ENCODE data around the gene PSMD11.

The PSMD11 gene

GRCh38 chr17:32528825-32529224 is 84.5 kb downstream of the PSMD11 start:
- Histone ChIP-seq H3K9me3 (ENCODE audit: insufficient read depth, low read length, severe bottlenecking) (no peaks in the 10 kb centered on the region), H4K20me1 (ENCODE audit: insufficient read depth, low read length) (no peaks in the 10 kb centered on the region), H2AFZ (ENCODE audit: low read depth, low read length) (no peak overlapping the region), H3K36me3 (ENCODE audit: insufficient read depth, low read length) (no peaks in the 10 kb centered on the region), H3K4me3 (ENCODE audit: low read depth in 1 of 2, low read length in 2 of 2) (no peak overlapping the region), H3K4me1 (ENCODE audit: insufficient read depth, low read length) (no peaks in the 10 kb centered on the region), H3K4me2 (ENCODE audit: insufficient read depth, low read length) (no peak overlapping the region), H3K79me2 (ENCODE audit: insufficient read depth, low read length) (no peaks in the 10 kb centered on the region), H3K27me3 (ENCODE audit: insufficient read depth, low read length, poor library complexity) (peaks cover 16% of the 10 kb centered on the region), H3K27ac (ENCODE audit: low read length) (no peak overlapping the region), H3K9ac (ENCODE audit: low read depth, low read length) (no peak overlapping the region)
- ATAC-seq (ENCODE audit: insufficient read depth, low read depth) (no peak), DNase-seq (no peak)
- TF ChIP-seq CTCF (IDR thresholded peaks at IDR 0.05; ENCODE audit: borderline replicate concordance, extremely low read depth, low read length, poor library complexity, severe bottlenecking) (no peak), EZH2 (IDR thresholded peaks at IDR 0.05; ENCODE audit: borderline replicate concordance, low read depth, low read length, severe bottlenecking) (no peak)

GRCh38 chr17:32529604-32530003 is 85.3 kb downstream of the PSMD11 start:
- H2AFZ ChIP-seq (ENCODE audit: low read depth, low read length), result no peak overlapping the region
- peaks cover 22% of the 10 kb centered on the region for H3K27me3 ChIP-seq (ENCODE audit: insufficient read depth, low read length, poor library complexity)
- no peaks in the 10 kb centered on the region for H3K79me2 ChIP-seq (ENCODE audit: insufficient read depth, low read length)
- DNase-seq (no peak), ATAC-seq (ENCODE audit: insufficient read depth, low read depth) (no peak)
- H3K4me2 ChIP-seq (ENCODE audit: insufficient read depth, low read length), result no peak overlapping the region
- H3K4me3 ChIP-seq (ENCODE audit: low read depth in 1 of 2, low read length in 2 of 2), result no peak overlapping the region
- no peaks in the 10 kb centered on the region for H3K36me3 ChIP-seq (ENCODE audit: insufficient read depth, low read length)
- TF ChIP-seq EZH2 (IDR thresholded peaks at IDR 0.05; ENCODE audit: borderline replicate concordance, low read depth, low read length, severe bottlenecking), result no peak
- TF ChIP-seq CTCF (IDR thresholded peaks at IDR 0.05; ENCODE audit: borderline replicate concordance, extremely low read depth, low read length, poor library complexity, severe bottlenecking), result no peak
- no peaks in the 10 kb centered on the region for H3K9me3 ChIP-seq (ENCODE audit: insufficient read depth, low read length, severe bottlenecking)
- H3K9ac ChIP-seq (ENCODE audit: low read depth, low read length), result no peak overlapping the region
- no peak overlapping the region for H3K27ac ChIP-seq (ENCODE audit: low read length)
- H4K20me1 ChIP-seq (ENCODE audit: insufficient read depth, low read length), result no peaks in the 10 kb centered on the region
- no peaks in the 10 kb centered on the region for H3K4me1 ChIP-seq (ENCODE audit: insufficient read depth, low read length)
